SK-N-MC (cell line): ENCODE measurements around the gene ACTL7B.

Experiments
- EZH2 ChIP-seq: fragments of 200-600 bp; sonication (generic); IDR thresholded peaks from one replicate; pipeline ENCODE4 v1.6.1; 2017; ENCODE audit warnings: antibody characterized with exemption
- POLR2AphosphoS5 ChIP-seq: IDR thresholded peaks from 2 replicates; pipeline ENCODE4 v1.6.1; 2012; ENCODE audit warnings: mild to moderate bottlenecking, low read depth, low read length, borderline replicate concordance

DNA sequence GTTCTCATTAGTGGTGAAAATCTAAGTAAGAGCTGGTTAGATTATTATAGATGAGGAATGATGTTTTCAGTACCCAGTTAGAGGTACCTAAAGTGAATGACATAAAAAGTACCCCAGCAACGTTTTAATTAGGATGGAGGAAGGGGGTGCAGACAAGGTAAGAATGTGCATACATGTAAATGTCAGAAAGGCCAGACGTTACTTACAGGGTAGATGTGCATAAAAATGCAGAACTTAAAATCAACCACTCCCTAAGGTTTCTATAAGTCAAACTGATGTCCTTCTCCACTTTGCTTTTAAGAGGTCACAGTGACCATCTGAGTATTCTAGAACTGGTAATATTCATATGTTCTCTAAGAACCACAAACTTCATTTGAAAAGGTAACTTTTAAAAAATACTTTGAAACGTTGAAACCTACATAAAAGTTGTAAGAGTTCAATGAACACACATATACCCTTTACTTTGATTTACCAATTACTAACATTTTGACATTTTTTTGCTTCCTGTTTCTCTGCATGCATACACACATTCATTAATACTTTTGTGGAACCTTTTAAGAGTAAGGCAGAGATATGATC lies 25.0 kb upstream of the ACTL7B start:
- TF ChIP-seq POLR2AphosphoS5: no peak
- TF ChIP-seq EZH2: no peak
